SK-N-SH treated with all-trans-retinoic acid at 6 μM for 48 hours (cell line): ENCODE results near the gene GCGR.

ENCODE experiments used
- PATZ1 ChIP-seq: fragments of 250-450 bp; sonication (Bioruptor Pico); IDR thresholded peaks from 2 replicates; pipeline ENCODE4 v1.8.0; 2020; ENCODE audit warnings: mild to moderate bottlenecking, moderate library complexity, borderline replicate concordance
- SNAI2 ChIP-seq: fragments of 250-450 bp; sonication (Bioruptor Pico); IDR thresholded peaks from 2 replicates; pipeline ENCODE4 v1.5.0; 2020; ENCODE audit warnings: mild to moderate bottlenecking, moderate library complexity
- ZFP3 ChIP-seq: fragments of 250-450 bp; sonication (Bioruptor Pico); IDR thresholded peaks from 2 replicates; pipeline ENCODE4 v1.5.0; 2020; ENCODE audit warnings: mild to moderate bottlenecking, moderate library complexity

DNA sequence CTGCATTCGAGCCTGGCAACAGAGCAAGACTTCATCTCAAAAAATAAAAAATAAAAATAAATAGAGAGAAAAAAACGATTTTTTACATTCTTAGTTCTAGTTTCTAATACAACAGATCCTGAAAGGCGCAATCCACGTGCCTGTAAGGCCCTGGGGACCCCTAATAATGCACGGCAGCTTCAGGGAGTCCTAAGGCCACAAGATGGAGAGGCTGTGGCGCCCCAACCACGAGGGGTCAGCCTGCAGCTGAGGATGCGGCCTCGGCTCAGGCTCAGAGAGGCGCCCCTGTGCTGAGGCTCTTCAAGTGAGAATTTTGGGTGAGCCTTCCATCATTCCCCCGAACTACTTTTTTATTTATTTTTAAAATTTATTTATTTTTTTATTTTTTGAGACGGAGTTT, 45.5 kb downstream of the GCGR start:
- TF ChIP-seq PATZ1 (CRISPR knock-in tag) (no peak), ZFP3 (CRISPR knock-in tag) (no peak), SNAI2 (no peak)
